GM12872 (cell line): ENCODE data around the gene VMP1.

Experiments used
- TF ChIP-seq, protein P1 (sequence below): IDR thresholded peaks from 3 replicates; pipeline ENCODE4 v1.5.1; 2011; ENCODE audit warnings: low read depth, mild to moderate bottlenecking, low read length, moderate library complexity; ENCODE audit not compliant: insufficient read depth

Gene VMP1

GRCh38 chr17:59723607-59724006 lies 16.2 kb downstream of the VMP1 start:
- TF ChIP-seq, protein P1, sequence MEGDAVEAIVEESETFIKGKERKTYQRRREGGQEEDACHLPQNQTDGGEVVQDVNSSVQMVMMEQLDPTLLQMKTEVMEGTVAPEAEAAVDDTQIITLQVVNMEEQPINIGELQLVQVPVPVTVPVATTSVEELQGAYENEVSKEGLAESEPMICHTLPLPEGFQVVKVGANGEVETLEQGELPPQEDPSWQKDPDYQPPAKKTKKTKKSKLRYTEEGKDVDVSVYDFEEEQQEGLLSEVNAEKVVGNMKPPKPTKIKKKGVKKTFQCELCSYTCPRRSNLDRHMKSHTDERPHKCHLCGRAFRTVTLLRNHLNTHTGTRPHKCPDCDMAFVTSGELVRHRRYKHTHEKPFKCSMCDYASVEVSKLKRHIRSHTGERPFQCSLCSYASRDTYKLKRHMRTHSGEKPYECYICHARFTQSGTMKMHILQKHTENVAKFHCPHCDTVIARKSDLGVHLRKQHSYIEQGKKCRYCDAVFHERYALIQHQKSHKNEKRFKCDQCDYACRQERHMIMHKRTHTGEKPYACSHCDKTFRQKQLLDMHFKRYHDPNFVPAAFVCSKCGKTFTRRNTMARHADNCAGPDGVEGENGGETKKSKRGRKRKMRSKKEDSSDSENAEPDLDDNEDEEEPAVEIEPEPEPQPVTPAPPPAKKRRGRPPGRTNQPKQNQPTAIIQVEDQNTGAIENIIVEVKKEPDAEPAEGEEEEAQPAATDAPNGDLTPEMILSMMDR: no peak

GRCh38 chr17:59725691-59726090 lies 18.2 kb downstream of the VMP1 start:
- TF ChIP-seq, protein P1: no peak

DNA sequence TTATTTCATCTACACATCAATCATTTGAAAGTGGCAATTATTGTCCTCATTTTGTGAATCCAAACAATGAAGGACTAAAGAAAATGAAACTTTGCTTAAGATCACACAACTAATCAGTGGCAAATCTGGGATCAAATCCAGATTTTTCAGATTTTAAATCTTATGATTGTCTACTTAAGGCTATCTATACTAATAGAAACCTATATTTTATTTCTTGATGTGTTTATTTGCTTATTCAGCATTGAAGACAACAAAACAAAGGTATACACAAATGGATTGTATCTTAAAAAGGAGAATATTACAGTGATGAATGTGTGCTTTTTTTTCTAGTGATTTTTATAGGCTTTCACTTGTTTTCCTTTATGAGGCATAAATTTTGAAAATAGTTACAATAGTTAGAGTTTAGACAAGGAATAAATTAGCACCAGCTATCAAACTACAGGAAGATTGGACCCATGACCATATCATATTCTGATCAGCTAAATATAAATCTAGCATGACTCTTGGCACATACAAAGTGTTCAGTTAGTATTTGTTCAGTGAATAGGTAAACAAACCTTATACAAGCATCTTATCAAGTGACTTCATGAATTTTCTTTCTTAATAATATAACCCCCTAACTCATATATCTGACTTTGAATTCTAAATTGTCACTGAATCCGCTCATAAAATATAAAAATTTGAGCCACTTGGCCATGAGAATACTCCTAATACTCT lies 20.5 kb downstream of the VMP1 start:
- TF ChIP-seq, protein P1: no peak

- TF ChIP-seq, protein P1: no peak
Measured at GRCh38 chr17:59730268-59730834, 22.9 kb downstream of the VMP1 start.

- TF ChIP-seq, protein P1: no peak
Measured at GRCh38 chr17:59733697-59734096, 26.2 kb downstream of the VMP1 start.

GRCh38 chr17:59734226-59734625 lies 26.8 kb downstream of the VMP1 start:
- TF ChIP-seq, protein P1: no peak

GRCh38 chr17:59737324-59737723 lies 29.9 kb downstream of the VMP1 start:
- TF ChIP-seq, protein P1: no peak
